Choroid plexus epithelial cell (primary cell): ENCODE results near the gene AMPD1.

Experiments
- DNase-seq: peaks from one replicate; pipeline ENCODE4 v3.0.0-alpha.2; 2010; ENCODE audit warnings: low read depth
- H3K4me3 ChIP-seq: 2 replicates; pipeline ENCODE4 v1.5.1; 2011; ENCODE audit warnings: low read depth, mild to moderate bottlenecking, control low read depth, low read length, moderate library complexity
- TF ChIP-seq, protein P1 (sequence below): conservative IDR thresholded peaks from 2 replicates; pipeline ENCODE4 v1.5.1; 2011; ENCODE audit warnings: low read depth, mild to moderate bottlenecking, control low read depth, inconsistent platforms, low read length, moderate library complexity

The AMPD1 gene

DNA sequence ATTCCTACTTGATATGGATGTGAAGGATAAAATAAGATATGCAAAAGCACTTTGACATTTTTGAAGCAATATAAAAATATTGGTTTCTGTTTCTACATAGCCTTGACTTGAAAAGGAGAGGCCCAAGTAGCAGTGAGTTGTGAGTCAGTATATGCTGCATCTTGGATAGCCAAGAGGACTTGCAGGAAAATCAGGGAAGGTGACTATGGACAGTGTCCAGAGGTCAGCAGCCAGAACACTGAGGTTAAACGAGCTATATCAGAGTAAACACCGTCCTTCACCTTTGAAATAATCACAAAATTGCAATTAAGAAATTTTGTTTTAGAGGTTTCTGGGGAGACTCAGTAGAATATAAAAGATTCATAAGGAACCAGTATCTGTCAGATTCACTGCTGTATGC is 6.6 kb upstream of the AMPD1 start:
- no peak for DNase-seq
- TF ChIP-seq, protein P1, sequence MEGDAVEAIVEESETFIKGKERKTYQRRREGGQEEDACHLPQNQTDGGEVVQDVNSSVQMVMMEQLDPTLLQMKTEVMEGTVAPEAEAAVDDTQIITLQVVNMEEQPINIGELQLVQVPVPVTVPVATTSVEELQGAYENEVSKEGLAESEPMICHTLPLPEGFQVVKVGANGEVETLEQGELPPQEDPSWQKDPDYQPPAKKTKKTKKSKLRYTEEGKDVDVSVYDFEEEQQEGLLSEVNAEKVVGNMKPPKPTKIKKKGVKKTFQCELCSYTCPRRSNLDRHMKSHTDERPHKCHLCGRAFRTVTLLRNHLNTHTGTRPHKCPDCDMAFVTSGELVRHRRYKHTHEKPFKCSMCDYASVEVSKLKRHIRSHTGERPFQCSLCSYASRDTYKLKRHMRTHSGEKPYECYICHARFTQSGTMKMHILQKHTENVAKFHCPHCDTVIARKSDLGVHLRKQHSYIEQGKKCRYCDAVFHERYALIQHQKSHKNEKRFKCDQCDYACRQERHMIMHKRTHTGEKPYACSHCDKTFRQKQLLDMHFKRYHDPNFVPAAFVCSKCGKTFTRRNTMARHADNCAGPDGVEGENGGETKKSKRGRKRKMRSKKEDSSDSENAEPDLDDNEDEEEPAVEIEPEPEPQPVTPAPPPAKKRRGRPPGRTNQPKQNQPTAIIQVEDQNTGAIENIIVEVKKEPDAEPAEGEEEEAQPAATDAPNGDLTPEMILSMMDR, result no peak
- no peak overlapping the region for H3K4me3 ChIP-seq

DNA sequence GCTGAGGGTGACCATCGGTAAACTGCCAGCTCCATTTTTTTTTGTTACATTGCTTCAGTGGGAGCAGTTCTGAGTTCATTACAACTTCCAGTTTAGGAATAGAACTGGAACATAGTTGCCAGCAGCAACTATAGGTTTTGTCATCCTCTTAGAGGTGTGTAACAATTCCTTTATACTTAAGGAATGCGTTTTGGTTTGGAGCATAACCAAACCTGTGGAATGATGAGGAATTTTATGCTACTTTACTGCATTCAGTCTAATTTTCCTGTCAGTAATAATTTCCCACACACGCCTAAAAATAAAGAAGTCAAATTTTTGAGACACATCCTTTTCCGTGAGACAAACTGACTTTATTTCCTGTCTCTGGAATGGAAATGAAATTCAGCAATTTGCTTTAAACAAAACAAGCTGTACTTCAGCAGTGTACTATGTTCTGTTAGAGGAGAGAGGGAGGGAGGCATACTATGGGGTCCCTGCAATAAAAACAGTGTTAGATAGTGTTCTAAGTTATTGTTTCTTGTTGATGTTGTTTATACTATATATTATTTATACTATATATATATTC is 4.8 kb upstream of the AMPD1 start:
- no peak overlapping the region for H3K4me3 ChIP-seq
- TF ChIP-seq, protein P1, result no peak
- no peak for DNase-seq

DNA sequence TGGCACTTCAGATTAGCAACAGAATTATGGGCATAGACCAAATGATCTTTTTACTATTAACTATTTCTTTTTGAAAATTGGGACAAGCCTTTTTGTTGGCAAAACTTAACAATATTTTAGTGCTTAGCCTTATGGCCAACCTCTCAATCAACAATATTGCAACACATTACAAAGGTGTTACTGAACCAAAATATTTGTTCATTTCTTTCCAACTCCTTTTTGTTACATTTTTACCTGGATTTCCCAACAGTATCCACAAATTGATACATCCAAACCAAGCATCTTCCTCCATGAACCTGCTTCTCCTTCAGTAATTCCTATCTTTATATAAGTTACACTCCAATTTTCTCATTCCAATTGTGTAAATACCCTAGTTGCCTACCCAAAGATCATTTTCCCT is 1.5 kb upstream of the AMPD1 start:
- TF ChIP-seq, protein P1, result no peak
- H3K4me3 ChIP-seq, result no peak overlapping the region
- DNase-seq, result no peak

DNA sequence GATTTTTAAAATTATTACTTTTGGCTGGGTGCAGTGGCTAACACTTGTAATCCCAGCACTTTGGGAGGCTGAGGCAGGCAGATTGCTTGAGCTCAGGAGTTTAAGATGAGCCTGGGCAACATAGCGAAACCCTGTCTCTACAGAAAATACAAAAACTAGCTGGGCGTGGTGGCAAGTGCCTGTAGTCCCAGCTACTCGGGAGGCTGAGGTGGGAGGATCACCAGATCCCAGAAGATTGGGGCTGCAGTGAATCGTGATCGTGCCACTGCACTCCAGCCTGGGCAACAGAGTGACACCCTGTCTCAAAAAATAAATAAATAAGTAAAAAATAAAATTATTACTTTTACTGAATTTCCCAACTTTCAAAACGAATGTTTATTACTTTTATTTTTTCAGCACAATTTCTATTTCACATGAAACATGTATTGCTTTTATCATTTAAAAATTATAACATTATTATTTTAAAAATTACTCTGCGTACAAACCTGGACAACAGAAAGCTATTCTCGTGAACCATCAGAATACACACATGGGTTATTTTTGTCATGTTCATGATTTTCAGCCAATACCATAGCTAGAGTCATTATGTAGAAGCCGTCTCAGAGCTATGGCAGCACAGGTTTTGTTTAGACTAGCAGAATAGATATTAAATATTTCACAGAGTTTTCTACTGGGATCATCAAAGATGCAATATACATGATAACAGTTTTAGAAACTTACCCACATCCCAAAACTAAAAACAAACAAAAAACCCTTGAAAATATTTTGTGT is 621 bp downstream of the AMPD1 start:
- H3K4me3 ChIP-seq, result no peak overlapping the region
- TF ChIP-seq, protein P1, result no peak
- no peak for DNase-seq

DNA sequence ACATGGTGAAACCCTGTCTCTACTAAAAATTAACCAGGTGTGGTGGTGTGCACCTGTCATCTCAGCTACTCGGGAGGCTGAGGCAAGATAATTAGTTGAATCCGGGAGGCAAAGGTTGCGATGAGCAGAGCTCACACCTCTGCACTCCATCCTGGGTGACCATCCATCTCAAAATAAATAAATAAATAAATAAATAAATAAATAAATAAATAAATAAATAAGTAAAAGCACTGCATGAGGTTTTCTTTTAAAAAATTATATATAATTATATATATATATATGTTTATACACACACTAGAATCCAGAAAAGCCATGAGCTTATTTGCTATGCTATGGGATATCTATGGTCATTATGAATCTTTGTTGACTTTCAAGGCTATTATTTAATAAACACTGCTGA is 2.4 kb downstream of the AMPD1 start:
- no peak overlapping the region for H3K4me3 ChIP-seq
- TF ChIP-seq, protein P1, result no peak
- no peak for DNase-seq

DNA sequence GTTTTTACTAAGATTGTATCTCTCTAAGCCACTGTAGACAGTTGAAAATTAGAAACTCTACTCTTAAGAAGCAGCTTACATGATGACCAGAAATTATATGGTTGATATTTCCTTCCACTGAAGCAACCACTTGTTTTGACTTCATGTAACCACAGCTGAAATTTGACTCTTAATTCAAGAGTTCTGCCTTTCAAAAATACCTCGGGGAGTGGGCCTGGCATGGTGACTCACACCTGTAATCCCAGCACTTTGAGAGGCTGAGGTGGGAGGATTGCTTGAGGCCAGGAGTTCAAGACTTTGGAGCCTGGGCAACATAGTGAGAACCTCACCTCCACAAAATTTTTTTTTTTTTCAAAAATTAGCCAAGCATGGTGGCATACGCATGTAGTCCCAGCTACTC is 4.3 kb downstream of the AMPD1 start:
- no peak overlapping the region for H3K4me3 ChIP-seq
- TF ChIP-seq, protein P1, result no peak
- no peak for DNase-seq

DNA sequence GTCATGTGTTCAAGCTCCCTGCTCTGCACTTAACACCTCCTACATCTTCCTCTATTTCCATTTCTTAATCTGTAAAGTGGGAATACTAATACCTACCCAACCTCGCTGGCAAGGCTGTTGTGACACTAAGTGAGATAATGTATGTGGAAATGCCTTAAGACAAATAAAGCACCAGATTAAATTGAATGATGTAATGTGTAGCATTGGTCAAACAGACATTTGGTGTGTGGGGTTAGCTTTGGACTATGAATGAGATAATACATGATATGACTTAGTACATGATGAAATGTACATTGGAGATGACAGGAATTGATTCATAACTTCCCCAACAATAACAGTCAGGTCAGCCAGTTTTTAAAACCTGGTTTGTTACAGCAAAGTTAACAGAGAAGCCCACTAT is 5.2 kb downstream of the AMPD1 start:
- TF ChIP-seq, protein P1, result no peak
- no peak for DNase-seq
- H3K4me3 ChIP-seq, result no peak overlapping the region
